ENCODE measurements around the gene CLOCK. TPM values are rescaled to one million over a fixed set of nuclear protein-coding genes. Genes with fewer than 3 reads are reported as not detected.

Gene CLOCK
- total RNA-seq, 1 donor from 2014 or later = 35.9 TPM

DNA sequence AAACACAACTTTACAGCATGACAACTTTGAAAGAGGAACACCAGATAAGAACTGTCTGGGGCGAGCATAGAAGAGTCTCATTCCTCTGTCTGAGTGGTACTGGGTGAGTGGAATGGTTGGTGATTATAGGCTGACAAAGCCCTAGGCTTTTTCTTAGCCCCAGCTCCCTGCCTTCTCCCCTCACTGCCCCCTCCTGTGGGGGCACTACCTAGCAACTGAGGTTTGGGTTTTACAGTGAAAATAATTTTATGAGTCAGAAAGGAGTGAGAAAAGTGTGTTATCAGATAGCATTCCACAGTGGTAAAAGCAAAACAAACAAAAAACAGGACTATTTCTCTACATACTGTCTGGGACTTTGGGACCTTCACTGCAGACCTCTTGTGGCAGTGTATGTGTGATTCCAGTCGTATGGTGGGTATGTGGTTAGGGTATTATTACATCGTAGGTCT, 161.5 kb downstream of the CLOCK start:
- H3K4me1 Mint-ChIP-seq = no peaks in the 10 kb centered on the region
- no peaks in the 10 kb centered on the region for H3K36me3 Mint-ChIP-seq
- Histone ChIP-seq H3K79me2 (ENCODE audit: low read depth) (no peaks in the 10 kb centered on the region), H3K27ac (no peak overlapping the region), H3K36me3 (no peaks in the 10 kb centered on the region), H3F3A (ENCODE audit: low read depth) (no peaks in the 10 kb centered on the region), H3K9me3 (ENCODE audit: low read depth) (no peaks in the 10 kb centered on the region), H3K4me3 (no peak overlapping the region), H3K4me1 (no peaks in the 10 kb centered on the region), H2AFZ (replicated peaks) (no peak overlapping the region), H3K9ac (no peak overlapping the region), H3K4me2 (no peak overlapping the region), H4K20me1 (ENCODE audit: low read depth) (no peaks in the 10 kb centered on the region), H3K27me3 (no peaks in the 10 kb centered on the region)
- TF ChIP-seq EZH2phosphoT487 (IDR thresholded peaks at IDR 0.05) (no peak), EZH2 (IDR thresholded peaks at IDR 0.05) (no peak)
- TF ChIP-seq, protein P1, sequence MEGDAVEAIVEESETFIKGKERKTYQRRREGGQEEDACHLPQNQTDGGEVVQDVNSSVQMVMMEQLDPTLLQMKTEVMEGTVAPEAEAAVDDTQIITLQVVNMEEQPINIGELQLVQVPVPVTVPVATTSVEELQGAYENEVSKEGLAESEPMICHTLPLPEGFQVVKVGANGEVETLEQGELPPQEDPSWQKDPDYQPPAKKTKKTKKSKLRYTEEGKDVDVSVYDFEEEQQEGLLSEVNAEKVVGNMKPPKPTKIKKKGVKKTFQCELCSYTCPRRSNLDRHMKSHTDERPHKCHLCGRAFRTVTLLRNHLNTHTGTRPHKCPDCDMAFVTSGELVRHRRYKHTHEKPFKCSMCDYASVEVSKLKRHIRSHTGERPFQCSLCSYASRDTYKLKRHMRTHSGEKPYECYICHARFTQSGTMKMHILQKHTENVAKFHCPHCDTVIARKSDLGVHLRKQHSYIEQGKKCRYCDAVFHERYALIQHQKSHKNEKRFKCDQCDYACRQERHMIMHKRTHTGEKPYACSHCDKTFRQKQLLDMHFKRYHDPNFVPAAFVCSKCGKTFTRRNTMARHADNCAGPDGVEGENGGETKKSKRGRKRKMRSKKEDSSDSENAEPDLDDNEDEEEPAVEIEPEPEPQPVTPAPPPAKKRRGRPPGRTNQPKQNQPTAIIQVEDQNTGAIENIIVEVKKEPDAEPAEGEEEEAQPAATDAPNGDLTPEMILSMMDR (IDR thresholded peaks at IDR 0.05) = no peak
- H3K27ac Mint-ChIP-seq = no peak overlapping the region
- no peak for DNase-seq (ENCODE audit: low spot score)
- H3K27me3 Mint-ChIP-seq (ENCODE audit: insufficient read depth, low read depth) = peaks cover 2% of the 10 kb centered on the region
- no peaks in the 10 kb centered on the region for H3K9me3 Mint-ChIP-seq
- no peak overlapping the region for H3K4me3 Mint-ChIP-seq

DNA sequence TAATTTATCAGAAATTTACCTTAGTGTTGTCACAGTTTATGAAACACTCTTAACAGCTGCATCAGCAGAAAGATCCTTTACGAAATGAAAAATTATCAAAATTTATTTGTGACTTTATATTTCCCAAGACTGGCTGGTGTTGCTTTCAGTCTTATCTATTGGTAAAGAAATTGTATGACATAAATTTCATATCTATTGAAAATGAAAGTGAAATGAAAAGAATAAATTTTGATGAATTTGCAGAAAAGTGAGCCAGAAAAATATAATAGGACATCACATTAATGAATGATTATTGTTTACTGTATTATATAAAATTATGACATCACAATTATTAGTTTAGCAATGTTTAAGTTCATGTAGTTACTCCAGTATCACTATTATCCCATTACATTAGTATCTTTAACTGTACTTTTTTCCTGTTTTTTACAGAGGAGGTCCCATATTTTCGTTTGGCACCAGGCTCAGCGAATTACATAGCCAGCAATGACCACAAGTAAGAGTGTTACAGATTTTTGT, 164.2 kb downstream of the CLOCK start:
- H3K79me2 ChIP-seq (ENCODE audit: low read depth) = no peaks in the 10 kb centered on the region
- H3K27me3 ChIP-seq = no peaks in the 10 kb centered on the region
- no peaks in the 10 kb centered on the region for H3K4me1 Mint-ChIP-seq
- H3K9ac ChIP-seq = no peak overlapping the region
- H3K27ac Mint-ChIP-seq = no peak overlapping the region
- DNase-seq (ENCODE audit: low spot score) = no peak
- no peak overlapping the region for H2AFZ ChIP-seq (replicated peaks)
- no peaks in the 10 kb centered on the region for H3F3A ChIP-seq (ENCODE audit: low read depth)
- no peaks in the 10 kb centered on the region for H3K9me3 Mint-ChIP-seq
- H3K9me3 ChIP-seq (ENCODE audit: low read depth) = no peaks in the 10 kb centered on the region
- H3K27ac ChIP-seq = no peak overlapping the region
- H3K4me3 Mint-ChIP-seq = no peak overlapping the region
- H4K20me1 ChIP-seq (ENCODE audit: low read depth) = no peaks in the 10 kb centered on the region
- H3K36me3 Mint-ChIP-seq = no peaks in the 10 kb centered on the region
- H3K4me1 ChIP-seq = no peaks in the 10 kb centered on the region
- TF ChIP-seq EZH2 (IDR thresholded peaks at IDR 0.05) (no peak), EZH2phosphoT487 (IDR thresholded peaks at IDR 0.05) (no peak)
- TF ChIP-seq, protein P1 (IDR thresholded peaks at IDR 0.05) = no peak
- no peak overlapping the region for H3K4me3 ChIP-seq
- no peaks in the 10 kb centered on the region for H3K27me3 Mint-ChIP-seq (ENCODE audit: insufficient read depth, low read depth)
- H3K36me3 ChIP-seq = no peaks in the 10 kb centered on the region
- H3K4me2 ChIP-seq = no peak overlapping the region

DNA sequence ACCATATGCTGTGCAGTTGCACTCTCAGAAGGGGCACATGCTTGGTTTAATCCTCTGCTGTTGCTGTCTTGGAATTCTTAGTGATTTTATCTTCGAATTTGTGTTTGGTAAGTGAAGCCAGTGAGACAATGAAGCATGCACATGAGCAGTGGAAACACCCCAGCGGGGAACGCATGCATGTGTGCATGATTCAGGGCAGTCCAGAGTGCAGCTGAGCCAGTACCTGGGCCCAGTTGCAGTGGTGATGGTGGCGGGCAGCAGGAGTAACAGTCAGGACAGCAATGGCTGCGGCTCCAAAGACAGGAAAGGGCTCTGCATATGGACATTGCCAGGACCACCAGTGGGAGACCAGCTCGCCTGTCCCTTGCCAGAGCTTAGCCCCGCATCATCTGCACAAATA, 165.2 kb downstream of the CLOCK start:
- Mint-ChIP-seq H3K36me3 (no peaks in the 10 kb centered on the region), H3K4me1 (no peaks in the 10 kb centered on the region), H3K27me3 (ENCODE audit: insufficient read depth, low read depth) (no peaks in the 10 kb centered on the region), H3K4me3 (no peak overlapping the region), H3K9me3 (no peaks in the 10 kb centered on the region), H3K27ac (no peak overlapping the region)
- DNase-seq (ENCODE audit: low spot score) = no peak
- H4K20me1 ChIP-seq (ENCODE audit: low read depth) = no peaks in the 10 kb centered on the region
- no peaks in the 10 kb centered on the region for H3K36me3 ChIP-seq
- no peak overlapping the region for H3K4me3 ChIP-seq
- H3K4me1 ChIP-seq = peaks cover 6% of the 10 kb centered on the region
- no peak for TF ChIP-seq EZH2 (IDR thresholded peaks at IDR 0.05)
- TF ChIP-seq EZH2phosphoT487 (IDR thresholded peaks at IDR 0.05) = no peak
- TF ChIP-seq, protein P1 (IDR thresholded peaks at IDR 0.05) = no peak
- no peaks in the 10 kb centered on the region for H3K9me3 ChIP-seq (ENCODE audit: low read depth)
- H3K4me2 ChIP-seq = no peak overlapping the region
- H3K79me2 ChIP-seq (ENCODE audit: low read depth) = no peaks in the 10 kb centered on the region
- no peak overlapping the region for H3K27ac ChIP-seq
- H3K27me3 ChIP-seq = no peaks in the 10 kb centered on the region
- no peak overlapping the region for H3K9ac ChIP-seq
- peaks cover 4% of the 10 kb centered on the region for H3F3A ChIP-seq (ENCODE audit: low read depth)
- peak overlapping the region; percentile 66 for H2AFZ ChIP-seq (replicated peaks)

All from neural progenitor cell (in vitro differentiated cells).